ENCODE results near the gene OR5K4. TPM values are rescaled to one million over a fixed set of nuclear protein-coding genes. Genes with fewer than 3 reads are reported as not detected.

Gene OR5K4
- total and polyA plus RNA-seq, 2 donors (not counting 1 experiment from before 2014, with no cell fraction given) = not detected

- ChIA-PET CTCF (no interaction called here), POLR2A (no interaction called here)
- no peaks in the 10 kb centered on the region for H3K36me3 ChIP-seq (replicated peaks in 1 of 2; ENCODE audit: control extremely low read depth in 1 of 2, control insufficient read depth in 1 of 2, extremely low read depth in 1 of 2, insufficient read depth in 2 of 2, low read length in 1 of 2)
- H3K27ac ChIP-seq (ENCODE audit: low read length in 2 of 2) = no peak overlapping the region
- no peak overlapping the region for H3K9ac ChIP-seq (ENCODE audit: low read length)
- Mint-ChIP-seq H3K27me3 (no peaks in the 10 kb centered on the region), H3K4me1 (no peaks in the 10 kb centered on the region), H3K9me3 (ENCODE audit: insufficient read depth) (no peaks in the 10 kb centered on the region), H3K4me3 (no peak overlapping the region), H3K27ac (no peak overlapping the region)
- H3K9me3 ChIP-seq (ENCODE audit: control extremely low read depth in 1 of 3, control insufficient read depth in 2 of 3, insufficient read depth in 1 of 3, low read length in 2 of 3) = no peaks in the 10 kb centered on the region
- H3K4me2 ChIP-seq (replicated peaks; ENCODE audit: low read depth, low read length, poor library complexity, severe bottlenecking) = no peak overlapping the region
- intact Hi-C loops (cut with micrococcal nuclease) = loop anchor here (10.0 kb wide), 1 partner anchor 532 kb away; no protein-coding TSS in a partner anchor
- no peak for ATAC-seq (ENCODE audit: low read depth)
- H3K79me2 ChIP-seq (ENCODE audit: control insufficient read depth, insufficient read depth, low read length) = no peaks in the 10 kb centered on the region
- H4K20me1 ChIP-seq (ENCODE audit: control insufficient read depth, insufficient read depth, low read length, poor library complexity, severe bottlenecking) = no peaks in the 10 kb centered on the region
- no peaks in the 10 kb centered on the region for H3K4me1 ChIP-seq (ENCODE audit: control insufficient read depth in 2 of 2, insufficient read depth in 2 of 2, low read length in 2 of 2)
- no peaks in the 10 kb centered on the region for H3K27me3 ChIP-seq (replicated peaks in 1 of 4; ENCODE audit: control extremely low read depth in 1 of 4, control insufficient read depth in 3 of 4, insufficient read depth in 4 of 4, low read length in 3 of 4)
- H2AFZ ChIP-seq (ENCODE audit: insufficient read depth, low read depth, low read length, poor library complexity, severe bottlenecking) = no peak overlapping the region
- no peak overlapping the region for H3K4me3 ChIP-seq (ENCODE audit: control extremely low read depth in 1 of 5, extremely low read depth in 1 of 5, insufficient read depth in 1 of 5, low read depth in 2 of 5, low read length in 4 of 5)
- DNase-seq = no peak
- TF ChIP-seq EZH2 (IDR thresholded peaks at IDR 0.05; ENCODE audit: borderline replicate concordance, insufficient read depth, low read depth, low read length, poor library complexity, severe bottlenecking) (no peak), CTCF (IDR thresholded peaks at IDR 0.05) (no peak)
Measured at GRCh38 chr3:98326945-98327344, 26.7 kb upstream of the OR5K4 start.

- no peaks in the 10 kb centered on the region for H3K4me1 ChIP-seq (ENCODE audit: control insufficient read depth in 2 of 2, insufficient read depth in 2 of 2, low read length in 2 of 2)
- Mint-ChIP-seq H3K4me1 (no peaks in the 10 kb centered on the region), H3K27ac (no peak overlapping the region), H3K9me3 (ENCODE audit: insufficient read depth) (no peaks in the 10 kb centered on the region), H3K27me3 (no peaks in the 10 kb centered on the region), H3K4me3 (no peak overlapping the region)
- TF ChIP-seq CTCF (IDR thresholded peaks at IDR 0.05) = no peak
- no peak for TF ChIP-seq EZH2 (IDR thresholded peaks at IDR 0.05; ENCODE audit: borderline replicate concordance, insufficient read depth, low read depth, low read length, poor library complexity, severe bottlenecking)
- no peaks in the 10 kb centered on the region for H3K79me2 ChIP-seq (ENCODE audit: control insufficient read depth, insufficient read depth, low read length)
- H3K4me3 ChIP-seq (ENCODE audit: control extremely low read depth in 1 of 5, extremely low read depth in 1 of 5, insufficient read depth in 1 of 5, low read depth in 2 of 5, low read length in 4 of 5) = no peak overlapping the region
- ChIA-PET POLR2A (no interaction called here), CTCF (interaction anchor here (0.6 to 1.5 kb wide), 2 partner anchors 10 to 291 kb away, joined by 3 to 6 read pairs; no protein-coding TSS in a partner anchor)
- no peaks in the 10 kb centered on the region for H4K20me1 ChIP-seq (ENCODE audit: control insufficient read depth, insufficient read depth, low read length, poor library complexity, severe bottlenecking)
- no peak overlapping the region for H2AFZ ChIP-seq (ENCODE audit: insufficient read depth, low read depth, low read length, poor library complexity, severe bottlenecking)
- ATAC-seq (ENCODE audit: low read depth) (no peak), DNase-seq (no peak)
- no peak overlapping the region for H3K4me2 ChIP-seq (replicated peaks; ENCODE audit: low read depth, low read length, poor library complexity, severe bottlenecking)
- no peak overlapping the region for H3K27ac ChIP-seq (ENCODE audit: low read length in 2 of 2)
- WGBS (ENCODE audit: insufficient coverage) = 78% methylated on average over 5 of the region's 5 CpGs
- no peak overlapping the region for H3K9ac ChIP-seq (ENCODE audit: low read length)
- H3K9me3 ChIP-seq (ENCODE audit: control extremely low read depth in 1 of 3, control insufficient read depth in 2 of 3, insufficient read depth in 1 of 3, low read length in 2 of 3) = no peaks in the 10 kb centered on the region
- intact Hi-C loops (cut with micrococcal nuclease) = loop anchor here (10.0 kb wide), 1 partner anchor 534 kb away; no protein-coding TSS in a partner anchor
- no peaks in the 10 kb centered on the region for H3K36me3 ChIP-seq (replicated peaks in 1 of 2; ENCODE audit: control extremely low read depth in 1 of 2, control insufficient read depth in 1 of 2, extremely low read depth in 1 of 2, insufficient read depth in 2 of 2, low read length in 1 of 2)
- H3K27me3 ChIP-seq (replicated peaks in 1 of 4; ENCODE audit: control extremely low read depth in 1 of 4, control insufficient read depth in 3 of 4, insufficient read depth in 4 of 4, low read length in 3 of 4) = no peaks in the 10 kb centered on the region
Measured at GRCh38 chr3:98328933-98329332, 24.7 kb upstream of the OR5K4 start.
